ENCODE results near the gene APPBP2.
A peak's percentile ranks its signal among the peaks of the same experiment; 100 is the strongest.

APPBP2 gene

GRCh38 chr17:60410001-60410400 lies 116.0 kb downstream of the APPBP2 start:
- TF ChIP-seq POLR2A (IDR thresholded peaks at IDR 0.05; ENCODE audit: low read depth, low read length) (no peak), TAF1 (IDR thresholded peaks at IDR 0.05; ENCODE audit: low read depth, low read length) (no peak), SPI1 (IDR thresholded peaks at IDR 0.05; ENCODE audit: low read depth, low read length) (no peak), POU2F2 (IDR thresholded peaks at IDR 0.05; ENCODE audit: low read depth, low read length) (no peak), POLR2AphosphoS5 (IDR thresholded peaks at IDR 0.05; ENCODE audit: low read depth, low read length) (no peak), PAX5 (IDR thresholded peaks at IDR 0.05; ENCODE audit: insufficient read depth, low read length, severe bottlenecking) (no peak)
- DNase-seq (ENCODE audit: insufficient read length, low spot score) (no peak), FAIRE-seq (no peak)

- TF ChIP-seq POLR2A (IDR thresholded peaks at IDR 0.05; ENCODE audit: low read depth, low read length) = no peak
- no peak for TF ChIP-seq PAX5 (IDR thresholded peaks at IDR 0.05; ENCODE audit: insufficient read depth, low read length, severe bottlenecking)
- no peak for TF ChIP-seq POLR2AphosphoS5 (IDR thresholded peaks at IDR 0.05; ENCODE audit: low read depth, low read length)
- TF ChIP-seq POU2F2 (IDR thresholded peaks at IDR 0.05; ENCODE audit: low read depth, low read length) = no peak
- no peak for TF ChIP-seq TAF1 (IDR thresholded peaks at IDR 0.05; ENCODE audit: low read depth, low read length)
- TF ChIP-seq SPI1 (IDR thresholded peaks at IDR 0.05; ENCODE audit: low read depth, low read length) = no peak
- DNase-seq (ENCODE audit: insufficient read length, low spot score) = no peak
- no peak for FAIRE-seq
Measured at GRCh38 chr17:60406887-60407286, 119.2 kb downstream of the APPBP2 start.

- DNase-seq (ENCODE audit: insufficient read length, low spot score) = no peak
- no peak for TF ChIP-seq TAF1 (IDR thresholded peaks at IDR 0.05; ENCODE audit: low read depth, low read length)
- no peak for TF ChIP-seq POLR2A (IDR thresholded peaks at IDR 0.05; ENCODE audit: low read depth, low read length)
- TF ChIP-seq SPI1 (IDR thresholded peaks at IDR 0.05; ENCODE audit: low read depth, low read length) = no peak
- TF ChIP-seq POU2F2 (IDR thresholded peaks at IDR 0.05; ENCODE audit: low read depth, low read length) = no peak
- TF ChIP-seq PAX5 (IDR thresholded peaks at IDR 0.05; ENCODE audit: insufficient read depth, low read length, severe bottlenecking) = no peak
- no peak for FAIRE-seq
Measured at GRCh38 chr17:60403962-60404361, 122.1 kb downstream of the APPBP2 start.

GRCh38 chr17:60403523-60403810 lies 122.6 kb downstream of the APPBP2 start:
- FAIRE-seq (no peak), DNase-seq (ENCODE audit: insufficient read length, low spot score) (no peak)
- TF ChIP-seq POLR2A (IDR thresholded peaks at IDR 0.05; ENCODE audit: low read depth, low read length) (no peak), SPI1 (IDR thresholded peaks at IDR 0.05; ENCODE audit: low read depth, low read length) (no peak), TAF1 (IDR thresholded peaks at IDR 0.05; ENCODE audit: low read depth, low read length) (no peak)

GRCh38 chr17:60401819-60402218 lies 124.2 kb downstream of the APPBP2 start:
- no peak for DNase-seq (ENCODE audit: insufficient read length, low spot score)
- FAIRE-seq = no peak
- TF ChIP-seq POLR2A (IDR thresholded peaks at IDR 0.05; ENCODE audit: low read depth, low read length) = no peak
- TF ChIP-seq POU2F2 (IDR thresholded peaks at IDR 0.05; ENCODE audit: low read depth, low read length) = no peak
- no peak for TF ChIP-seq TAF1 (IDR thresholded peaks at IDR 0.05; ENCODE audit: low read depth, low read length)
- no peak for TF ChIP-seq SPI1 (IDR thresholded peaks at IDR 0.05; ENCODE audit: low read depth, low read length)
- no peak for TF ChIP-seq PAX5 (IDR thresholded peaks at IDR 0.05; ENCODE audit: insufficient read depth, low read length, severe bottlenecking)
- TF ChIP-seq POLR2AphosphoS5 (IDR thresholded peaks at IDR 0.05; ENCODE audit: low read depth, low read length) = no peak

GRCh38 chr17:60398227-60398959 lies 127.6 kb downstream of the APPBP2 start:
- DNase-seq (ENCODE audit: insufficient read length, low spot score) = no peak
- peak; percentile 69 for FAIRE-seq
- TF ChIP-seq TAF1 (IDR thresholded peaks at IDR 0.05; ENCODE audit: low read depth, low read length) (no peak), SPI1 (IDR thresholded peaks at IDR 0.05; ENCODE audit: low read depth, low read length) (peak; percentile 77), POU2F2 (IDR thresholded peaks at IDR 0.05; ENCODE audit: low read depth, low read length) (no peak), POLR2AphosphoS5 (IDR thresholded peaks at IDR 0.05; ENCODE audit: low read depth, low read length) (no peak)

- TF ChIP-seq POLR2A (IDR thresholded peaks at IDR 0.05; ENCODE audit: low read depth, low read length) (no peak), TAF1 (IDR thresholded peaks at IDR 0.05; ENCODE audit: low read depth, low read length) (no peak), PAX5 (IDR thresholded peaks at IDR 0.05; ENCODE audit: insufficient read depth, low read length, severe bottlenecking) (no peak), POU2F2 (IDR thresholded peaks at IDR 0.05; ENCODE audit: low read depth, low read length) (no peak), POLR2AphosphoS5 (IDR thresholded peaks at IDR 0.05; ENCODE audit: low read depth, low read length) (no peak)
- DNase-seq (ENCODE audit: insufficient read length, low spot score) = no peak
- FAIRE-seq = no peak
Measured at GRCh38 chr17:60396412-60396811, 129.6 kb downstream of the APPBP2 start.

GRCh38 chr17:60395508-60396065 lies 130.5 kb downstream of the APPBP2 start:
- TF ChIP-seq TAF1 (IDR thresholded peaks at IDR 0.05; ENCODE audit: low read depth, low read length) (no peak), POLR2AphosphoS5 (IDR thresholded peaks at IDR 0.05; ENCODE audit: low read depth, low read length) (no peak), SPI1 (IDR thresholded peaks at IDR 0.05; ENCODE audit: low read depth, low read length) (no peak), POU2F2 (IDR thresholded peaks at IDR 0.05; ENCODE audit: low read depth, low read length) (no peak), PAX5 (IDR thresholded peaks at IDR 0.05; ENCODE audit: insufficient read depth, low read length, severe bottlenecking) (no peak), POLR2A (IDR thresholded peaks at IDR 0.05; ENCODE audit: low read depth, low read length) (no peak)
- FAIRE-seq = no peak
- no peak for DNase-seq (ENCODE audit: insufficient read length, low spot score)

GRCh38 chr17:60393840-60394723 lies 132.0 kb downstream of the APPBP2 start:
- no peak for TF ChIP-seq PAX5 (IDR thresholded peaks at IDR 0.05; ENCODE audit: insufficient read depth, low read length, severe bottlenecking)
- no peak for TF ChIP-seq TAF1 (IDR thresholded peaks at IDR 0.05; ENCODE audit: low read depth, low read length)
- TF ChIP-seq POLR2A (IDR thresholded peaks at IDR 0.05; ENCODE audit: low read depth, low read length) = no peak
- TF ChIP-seq POU2F2 (IDR thresholded peaks at IDR 0.05; ENCODE audit: low read depth, low read length) = no peak
- no peak for TF ChIP-seq POLR2AphosphoS5 (IDR thresholded peaks at IDR 0.05; ENCODE audit: low read depth, low read length)
- no peak for TF ChIP-seq SPI1 (IDR thresholded peaks at IDR 0.05; ENCODE audit: low read depth, low read length)
- no peak for DNase-seq (ENCODE audit: insufficient read length, low spot score)
- no peak for FAIRE-seq

Measured in GM12891 (cell line).